ENCODE measurements around the gene GAS7. TPM values are rescaled to one million over a fixed set of nuclear protein-coding genes. Genes with fewer than 3 reads are reported as not detected.

Gene GAS7
- total and polyA plus RNA-seq, 10 of the 15 experiments (the other 5 are each of a cell fraction or from before 2014, with no cell fraction given) = 2.3 to 53.4 (median 24.0) TPM

DNA sequence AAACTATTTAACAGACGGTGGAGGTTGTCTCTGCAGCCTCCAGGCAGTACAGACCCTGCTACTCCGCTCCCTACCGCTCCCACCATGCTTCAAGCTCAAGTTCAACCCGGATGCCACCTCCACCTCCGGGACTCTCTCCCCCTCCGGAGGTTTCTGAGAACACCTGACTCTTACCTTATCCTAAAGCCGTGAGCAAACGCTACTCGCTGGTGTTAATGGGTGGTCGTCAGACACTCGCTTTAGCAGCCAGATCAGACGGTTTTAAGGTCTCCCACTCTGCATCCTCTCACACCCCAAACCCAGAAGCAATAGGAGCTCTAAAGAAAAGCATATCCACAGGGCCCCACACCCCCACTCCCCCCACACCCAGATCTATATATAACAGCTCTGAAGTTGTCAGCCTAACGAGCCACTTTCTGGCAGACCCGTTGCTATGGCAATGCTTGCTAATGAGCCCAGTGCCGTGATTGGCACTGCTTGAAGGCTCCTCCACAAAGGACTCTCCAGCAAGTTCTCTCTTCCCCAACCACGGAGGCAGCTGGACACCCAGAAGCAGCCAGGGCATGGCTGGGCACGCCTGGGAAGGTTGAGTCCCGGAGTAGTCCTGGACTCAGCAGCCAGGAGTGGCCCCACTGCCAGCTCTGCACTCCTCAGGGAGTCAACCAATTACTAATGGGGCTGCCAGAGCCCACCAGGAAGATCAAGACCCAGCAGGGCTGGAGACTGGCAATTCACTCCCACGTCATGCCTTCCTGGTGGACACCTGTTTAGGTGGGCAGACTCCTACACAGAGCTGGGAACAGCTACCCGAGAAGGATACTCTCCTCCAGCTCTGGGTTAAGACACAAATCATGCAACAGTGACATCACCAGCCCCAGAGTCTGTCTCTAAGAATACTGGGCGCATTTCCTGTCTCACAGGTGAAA lies 172.2 kb downstream of the GAS7 start:
- RAD21 ChIA-PET (ENCODE audit: unreplicated experiment) = interaction anchor here (1.0 kb wide), 1 partner anchor 590 kb away, joined by 5 read pairs; no protein-coding TSS in a partner anchor
- Histone ChIP-seq H3K27me3 (replicated peaks in 1 of 2; ENCODE audit: control insufficient read depth in 2 of 2, insufficient read depth in 2 of 2, low read length in 1 of 2) (no peaks in the 10 kb centered on the region), H3K27ac (ENCODE audit: control insufficient read depth, insufficient read depth) (peak overlapping the region; percentile 32; the same call in 1 of the 2 replicates), H3K9ac (ENCODE audit: control insufficient read depth, insufficient read depth, low read length) (no peak overlapping the region), H2AFZ (ENCODE audit: control insufficient read depth, low read depth, low read length) (no peak overlapping the region), H3K36me3 (ENCODE audit: control insufficient read depth in 2 of 2, insufficient read depth in 2 of 2, low read length in 1 of 2) (no peaks in the 10 kb centered on the region), H3K9me3 (replicated peaks; ENCODE audit: control insufficient read depth, insufficient read depth, low read length) (no peaks in the 10 kb centered on the region), H3K79me2 (ENCODE audit: control insufficient read depth, insufficient read depth, low read length) (no peaks in the 10 kb centered on the region), H3K4me1 (ENCODE audit: control insufficient read depth, insufficient read depth, low read length) (peaks cover 4% of the 10 kb centered on the region; the same call in 1 of the 2 replicates), H3K4me2 (ENCODE audit: control insufficient read depth, insufficient read depth) (peak overlapping the region; percentile 41), H3K4me3 (no peak overlapping the region), H4K20me1 (ENCODE audit: control insufficient read depth, insufficient read depth) (no peaks in the 10 kb centered on the region)
- POLR2A ChIA-PET = no interaction called here
- SMC1A ChIA-PET (ENCODE audit: uncharacterized antibody, unreplicated experiment) = interaction anchor here (0.9 to 2.4 kb wide), 2 partner anchors 11 to 199 kb away, joined by 3 to 6 read pairs; no protein-coding TSS in a partner anchor
- CTCF ChIA-PET = no interaction called here
- intact Hi-C loops (cut with micrococcal nuclease; ENCODE audit: unreplicated experiment) (no loop called here), in situ Hi-C loops (cut with MboI) (loop anchor here (25.0 kb wide), 1 partner anchor 1064 kb away; the partner anchor contains the start of gene PIK3R5)
- no peak for DNase-seq (ENCODE audit: low read depth, low spot score)
- TF ChIP-seq IRF4 (IDR thresholded peaks at IDR 0.05; ENCODE audit: low read depth, low read length) = no peak
- peak; percentile 50; the same call in 1 of the 2 replicates for TF ChIP-seq CREB1 (IDR thresholded peaks at IDR 0.05; ENCODE audit: low read depth)
- TF ChIP-seq EED (IDR thresholded peaks at IDR 0.05; ENCODE audit: low read depth) = peak; percentile 36; the same call in 1 of the 2 replicates
- TF ChIP-seq, protein P1, sequence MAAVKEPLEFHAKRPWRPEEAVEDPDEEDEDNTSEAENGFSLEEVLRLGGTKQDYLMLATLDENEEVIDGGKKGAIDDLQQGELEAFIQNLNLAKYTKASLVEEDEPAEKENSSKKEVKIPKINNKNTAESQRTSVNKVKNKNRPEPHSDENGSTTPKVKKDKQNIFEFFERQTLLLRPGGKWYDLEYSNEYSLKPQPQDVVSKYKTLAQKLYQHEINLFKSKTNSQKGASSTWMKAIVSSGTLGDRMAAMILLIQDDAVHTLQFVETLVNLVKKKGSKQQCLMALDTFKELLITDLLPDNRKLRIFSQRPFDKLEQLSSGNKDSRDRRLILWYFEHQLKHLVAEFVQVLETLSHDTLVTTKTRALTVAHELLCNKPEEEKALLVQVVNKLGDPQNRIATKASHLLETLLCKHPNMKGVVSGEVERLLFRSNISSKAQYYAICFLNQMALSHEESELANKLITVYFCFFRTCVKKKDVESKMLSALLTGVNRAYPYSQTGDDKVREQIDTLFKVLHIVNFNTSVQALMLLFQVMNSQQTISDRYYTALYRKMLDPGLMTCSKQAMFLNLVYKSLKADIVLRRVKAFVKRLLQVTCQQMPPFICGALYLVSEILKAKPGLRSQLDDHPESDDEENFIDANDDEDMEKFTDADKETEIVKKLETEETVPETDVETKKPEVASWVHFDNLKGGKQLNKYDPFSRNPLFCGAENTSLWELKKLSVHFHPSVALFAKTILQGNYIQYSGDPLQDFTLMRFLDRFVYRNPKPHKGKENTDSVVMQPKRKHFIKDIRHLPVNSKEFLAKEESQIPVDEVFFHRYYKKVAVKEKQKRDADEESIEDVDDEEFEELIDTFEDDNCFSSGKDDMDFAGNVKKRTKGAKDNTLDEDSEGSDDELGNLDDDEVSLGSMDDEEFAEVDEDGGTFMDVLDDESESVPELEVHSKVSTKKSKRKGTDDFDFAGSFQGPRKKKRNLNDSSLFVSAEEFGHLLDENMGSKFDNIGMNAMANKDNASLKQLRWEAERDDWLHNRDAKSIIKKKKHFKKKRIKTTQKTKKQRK (IDR thresholded peaks at IDR 0.05; ENCODE audit: low read depth, low read length) = no peak
- TF ChIP-seq, protein P2, sequence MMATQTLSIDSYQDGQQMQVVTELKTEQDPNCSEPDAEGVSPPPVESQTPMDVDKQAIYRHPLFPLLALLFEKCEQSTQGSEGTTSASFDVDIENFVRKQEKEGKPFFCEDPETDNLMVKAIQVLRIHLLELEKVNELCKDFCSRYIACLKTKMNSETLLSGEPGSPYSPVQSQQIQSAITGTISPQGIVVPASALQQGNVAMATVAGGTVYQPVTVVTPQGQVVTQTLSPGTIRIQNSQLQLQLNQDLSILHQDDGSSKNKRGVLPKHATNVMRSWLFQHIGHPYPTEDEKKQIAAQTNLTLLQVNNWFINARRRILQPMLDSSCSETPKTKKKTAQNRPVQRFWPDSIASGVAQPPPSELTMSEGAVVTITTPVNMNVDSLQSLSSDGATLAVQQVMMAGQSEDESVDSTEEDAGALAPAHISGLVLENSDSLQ (IDR thresholded peaks at IDR 0.05) = 0 out of 2 replicates have a peak, but pooled peaks have one; percentile 34
- 0 out of 2 replicates have a peak, but pooled peaks have one; percentile 16 for TF ChIP-seq BMI1 (IDR thresholded peaks at IDR 0.05; ENCODE audit: borderline replicate concordance)
- TF ChIP-seq, protein P3, sequence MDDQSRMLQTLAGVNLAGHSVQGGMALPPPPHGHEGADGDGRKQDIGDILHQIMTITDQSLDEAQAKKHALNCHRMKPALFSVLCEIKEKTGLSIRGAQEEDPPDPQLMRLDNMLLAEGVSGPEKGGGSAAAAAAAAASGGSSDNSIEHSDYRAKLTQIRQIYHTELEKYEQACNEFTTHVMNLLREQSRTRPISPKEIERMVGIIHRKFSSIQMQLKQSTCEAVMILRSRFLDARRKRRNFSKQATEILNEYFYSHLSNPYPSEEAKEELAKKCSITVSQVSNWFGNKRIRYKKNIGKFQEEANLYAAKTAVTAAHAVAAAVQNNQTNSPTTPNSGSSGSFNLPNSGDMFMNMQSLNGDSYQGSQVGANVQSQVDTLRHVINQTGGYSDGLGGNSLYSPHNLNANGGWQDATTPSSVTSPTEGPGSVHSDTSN (IDR thresholded peaks at IDR 0.05; ENCODE audit: insufficient replicate concordance, low read depth, low read length) = peak; percentile 36
- 59% methylated on average over 21 of the region's 21 CpGs for WGBS (ENCODE audit: insufficient coverage, insufficient replicate concordance, low lambda C conversion rate, missing lambda C conversion rate)
- no TSS peak for BruUV-seq (replicated peaks)
- no peak for FAIRE-seq
- ATAC-seq = peak; percentile 54
